K562 (cell line): ENCODE data around the gene GRAPL. TPM values are rescaled to one million over a fixed set of nuclear protein-coding genes. Genes with fewer than 3 reads are reported as not detected.

ENCODE experiments used
- AFF4 ChIP-seq: sonication (generic); formaldehyde crosslinking; IDR thresholded peaks from 2 replicates; pipeline ENCODE4 v1.8.0; 2023; ENCODE audit warnings: mild to moderate bottlenecking, missing genetic modification reagents
- CHCHD3 ChIP-seq: fragments of 250-450 bp; sonication (Bioruptor Pico); IDR thresholded peaks from 2 replicates; pipeline ENCODE4 v2.1.2; 2022; ENCODE audit warnings: mild to moderate bottlenecking
- EP400 ChIP-seq: fragments of 450-650 bp; IDR thresholded peaks from 2 replicates; pipeline ENCODE4 v1.6.1; 2017; ENCODE audit warnings: antibody characterized with exemption, mild to moderate bottlenecking, moderate library complexity
- ESRRB ChIP-seq: fragments of 250-450 bp; sonication (Bioruptor Pico); IDR thresholded peaks from 2 replicates; pipeline ENCODE4 v1.5.0; 2020; ENCODE audit warnings: mild to moderate bottlenecking, moderate library complexity, borderline replicate concordance
- EWSR1 ChIP-seq: fragments of 450-650 bp; IDR thresholded peaks from 2 replicates; pipeline ENCODE4 v1.6.1; 2018; ENCODE audit warnings: borderline replicate concordance, mild to moderate bottlenecking, low read depth, moderate library complexity; ENCODE audit not compliant: partially characterized antibody
- HBP1 ChIP-seq: fragments of 450-650 bp; formaldehyde crosslinking; IDR thresholded peaks from 2 replicates; pipeline ENCODE4 v1.4.0; 2022; ENCODE audit warnings: missing genetic modification characterization
- HEY1 ChIP-seq: fragments of 250-450 bp; sonication (Bioruptor Pico); IDR thresholded peaks from 2 replicates; pipeline ENCODE4 v1.5.0; 2020; ENCODE audit warnings: mild to moderate bottlenecking, moderate library complexity, borderline replicate concordance
- ILF3 ChIP-seq: fragments of 450-650 bp; IDR thresholded peaks from 2 replicates; pipeline ENCODE4 v1.6.1; 2018; ENCODE audit warnings: antibody characterized with exemption, mild to moderate bottlenecking, moderate library complexity, borderline replicate concordance
- MLX ChIP-seq, 2 experiments: fragments of 450-650 bp in 1 of 2; sonication (generic) in 1 of 2; formaldehyde crosslinking; conservative IDR thresholded peaks; 2 replicates each; pipeline versions ENCODE4 v1.4.0 to v1.8.1; 2020 to 2022; ENCODE audit warnings: mild to moderate bottlenecking in 1 of 2, missing genetic modification reagents in 1 of 2
- NR2F6 ChIP-seq: fragments of 450-650 bp; formaldehyde crosslinking; IDR thresholded peaks from 2 replicates; pipeline ENCODE4 v1.4.0; 2020; ENCODE audit warnings: mild to moderate bottlenecking
- PCBP1 ChIP-seq: fragments of 200-400 bp; formaldehyde crosslinking; IDR thresholded peaks from 2 replicates; pipeline ENCODE4 v1.6.1; 2018; ENCODE audit warnings: mild to moderate bottlenecking, low read depth, low read length; ENCODE audit not compliant: poor library complexity, severe bottlenecking
- POLR2AphosphoS5 ChIP-seq: IDR thresholded peaks from 2 replicates; pipeline ENCODE4 v1.6.1; 2011; ENCODE audit warnings: mild to moderate bottlenecking, low read depth, low read length, moderate library complexity; ENCODE audit not compliant: control insufficient read depth, insufficient read depth
- PTBP1 ChIP-seq: fragments of 200-400 bp; formaldehyde crosslinking; IDR thresholded peaks from 2 replicates; pipeline ENCODE4 v1.6.1; 2017; ENCODE audit warnings: low read depth, low read length
- TCFL5 ChIP-seq: fragments of 250-450 bp; sonication (Bioruptor Pico); conservative IDR thresholded peaks from 2 replicates; pipeline ENCODE4 v1.6.1; 2021; ENCODE audit warnings: mild to moderate bottlenecking, moderate library complexity, matching md5 sums
- ZBTB17 ChIP-seq: fragments of 450-650 bp; formaldehyde crosslinking; IDR thresholded peaks from 2 replicates; pipeline ENCODE4 v1.4.0; 2020; ENCODE audit warnings: mild to moderate bottlenecking
- ZC3H4 ChIP-seq: sonication (generic); formaldehyde crosslinking; IDR thresholded peaks from 2 replicates; pipeline ENCODE4 v1.9.0; 2021; ENCODE audit warnings: missing genetic modification reagents, borderline replicate concordance
- ZFX ChIP-seq: sonication (generic); formaldehyde crosslinking; IDR thresholded peaks from 2 replicates; pipeline ENCODE4 v1.8.0; 2022; ENCODE audit warnings: mild to moderate bottlenecking, missing genetic modification reagents, moderate library complexity
- ZNF3 ChIP-seq: fragments of 250-450 bp; sonication (Bioruptor Pico); IDR thresholded peaks from 2 replicates; pipeline ENCODE4 v1.5.0; 2021; ENCODE audit warnings: mild to moderate bottlenecking, moderate library complexity
- ZNF445 ChIP-seq: fragments of 250-450 bp; sonication (Bioruptor Pico); IDR thresholded peaks from 2 replicates; pipeline ENCODE4 v1.4.0; 2020; ENCODE audit warnings: low read depth, mild to moderate bottlenecking, moderate library complexity
- polyA plus RNA-seq, 8 experiments: library from polyadenylated mRNA; depleted of rRNA in 4 of 8; stranded (reverse) in 5 of 8; unstranded in 3 of 8; fragments of >200 nt; fragmentation: Nextera tagmentation in 2 of 8; fragmentation: Illumina TruSeq in 1 of 8; extraction: Ambion mirVana in 2 of 8; extraction: Trizol in 1 of 8; gene quantifications; 2 replicates each; pipeline versions ENCODE4 v1.2.1 to v1.2.3, GENCODE V29; 2011 to 2014; ENCODE audit warnings: inconsistent platforms in 1 of 8, missing spikeins in 1 of 8
- total RNA-seq, 7 experiments: library from RNA; depleted of rRNA in 6 of 7; stranded (reverse); fragments of >200 nt in 6 of 7; fragmentation: Illumina TruSeq in 2 of 7; extraction: Trizol in 2 of 7; gene quantifications; 2 replicates each; pipeline versions ENCODE4 v1.2.1 to v1.2.3, GENCODE V29; 2011 to 2021; ENCODE audit warnings: low replicate concordance in 1 of 7

The GRAPL gene
- total and polyA plus RNA-seq, 9 of the 15 experiments (the other 6 are each of a cell fraction or from before 2014, with no cell fraction given) = 0.22 TPM; not detected in 8

- peak; percentile 94 for TF ChIP-seq AFF4
- peak; percentile 97 for TF ChIP-seq EWSR1
- TF ChIP-seq PTBP1 = peak; percentile 90
- TF ChIP-seq ZFX (CRISPR knock-in tag) = peak; percentile 34; the same call in 1 of the 2 replicates
- TF ChIP-seq MLX (CRISPR knock-in tag; conservative IDR thresholded peaks at IDR 0.05) = peak in 1 of 2 experiments; percentile 98; a peak in 2 of 4 replicates
- TF ChIP-seq TCFL5 = peak; percentile 90
- TF ChIP-seq NR2F6 = peak; percentile 97
- TF ChIP-seq HBP1 (CRISPR knock-in tag) = peak; percentile 100
- peak; percentile 98 for TF ChIP-seq ZC3H4 (CRISPR knock-in tag)
- peak; percentile 62 for TF ChIP-seq PCBP1
- peak; percentile 97 for TF ChIP-seq ZBTB17 (CRISPR knock-in tag)
- peak; percentile 90 for TF ChIP-seq ZNF3
- peak; percentile 61; the same call in 1 of the 2 replicates for TF ChIP-seq POLR2AphosphoS5
- TF ChIP-seq ZNF445 (CRISPR knock-in tag) = peak; percentile 98
- TF ChIP-seq EP400 = peak; percentile 40; the same call in 1 of the 2 replicates
- TF ChIP-seq CHCHD3 (CRISPR knock-in tag) = peak; percentile 99
- peak; percentile 100 for TF ChIP-seq ILF3
- TF ChIP-seq ESRRB (CRISPR knock-in tag) = peak; percentile 94
- peak; percentile 93 for TF ChIP-seq HEY1 (CRISPR knock-in tag)
These were observed 15.5 kb upstream of the GRAPL start (continued) for GRCh38 chr17:19111801-19112458.
